DOHH2 (cell line): ENCODE measurements around the gene NCLN.

Experiments used
- EZH2phosphoT487 ChIP-seq: fragments of 200-600 bp; sonication (generic); IDR thresholded peaks from 2 replicates; pipeline ENCODE4 v1.6.1; 2017; ENCODE audit warnings: borderline replicate concordance, mild to moderate bottlenecking, antibody characterized with exemption, low read length, moderate library complexity, mixed read lengths
- TF ChIP-seq, protein P1 (sequence below): fragments of 200-600 bp; sonication (generic); IDR thresholded peaks from one replicate; pipeline ENCODE4 v1.5.1; 2014; ENCODE audit warnings: antibody characterized with exemption, mild to moderate bottlenecking, low read depth, low read length; ENCODE audit not compliant: poor library complexity, severe bottlenecking

DNA sequence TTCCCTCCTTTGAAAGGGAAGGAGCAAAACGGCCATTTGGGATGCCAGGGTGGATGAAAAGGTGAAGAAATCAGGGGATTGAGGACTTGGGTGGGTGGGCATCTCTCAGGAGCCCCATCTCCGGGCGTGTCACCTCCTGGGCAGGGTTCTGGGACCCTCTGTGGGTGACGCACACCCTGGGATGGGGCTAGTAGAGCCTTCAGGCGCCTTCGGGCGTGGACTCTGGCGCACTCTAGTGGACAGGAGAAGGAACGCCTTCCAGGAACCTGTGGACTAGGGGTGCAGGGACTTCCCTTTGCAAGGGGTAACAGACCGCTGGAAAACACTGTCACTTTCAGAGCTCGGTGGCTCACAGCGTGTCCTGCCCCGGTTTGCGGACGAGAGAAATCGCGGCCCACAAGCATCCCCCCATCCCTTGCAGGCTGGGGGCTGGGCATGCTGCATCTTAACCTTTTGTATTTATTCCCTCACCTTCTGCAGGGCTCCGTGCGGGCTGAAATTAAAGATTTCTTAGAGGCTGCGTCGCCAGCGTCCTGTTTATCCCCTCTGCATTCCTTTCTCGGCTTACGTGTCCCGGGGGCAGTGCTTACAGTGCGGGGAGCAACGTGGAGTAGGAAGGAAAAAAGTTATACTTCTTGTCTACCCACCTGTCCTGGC, 22.4 kb upstream of the NCLN start:
- TF ChIP-seq, protein P1, sequence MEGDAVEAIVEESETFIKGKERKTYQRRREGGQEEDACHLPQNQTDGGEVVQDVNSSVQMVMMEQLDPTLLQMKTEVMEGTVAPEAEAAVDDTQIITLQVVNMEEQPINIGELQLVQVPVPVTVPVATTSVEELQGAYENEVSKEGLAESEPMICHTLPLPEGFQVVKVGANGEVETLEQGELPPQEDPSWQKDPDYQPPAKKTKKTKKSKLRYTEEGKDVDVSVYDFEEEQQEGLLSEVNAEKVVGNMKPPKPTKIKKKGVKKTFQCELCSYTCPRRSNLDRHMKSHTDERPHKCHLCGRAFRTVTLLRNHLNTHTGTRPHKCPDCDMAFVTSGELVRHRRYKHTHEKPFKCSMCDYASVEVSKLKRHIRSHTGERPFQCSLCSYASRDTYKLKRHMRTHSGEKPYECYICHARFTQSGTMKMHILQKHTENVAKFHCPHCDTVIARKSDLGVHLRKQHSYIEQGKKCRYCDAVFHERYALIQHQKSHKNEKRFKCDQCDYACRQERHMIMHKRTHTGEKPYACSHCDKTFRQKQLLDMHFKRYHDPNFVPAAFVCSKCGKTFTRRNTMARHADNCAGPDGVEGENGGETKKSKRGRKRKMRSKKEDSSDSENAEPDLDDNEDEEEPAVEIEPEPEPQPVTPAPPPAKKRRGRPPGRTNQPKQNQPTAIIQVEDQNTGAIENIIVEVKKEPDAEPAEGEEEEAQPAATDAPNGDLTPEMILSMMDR, result peak; percentile 93
- TF ChIP-seq EZH2phosphoT487, result no peak
